Urinary bladder (tissue), 4 donors: ENCODE results near the gene NTHL1. TPM values are rescaled to one million over a fixed set of nuclear protein-coding genes. Genes with fewer than 3 reads are reported as not detected.

Experiments
- DNase-seq: peaks from one replicate; pipeline ENCODE4 v3.0.0-alpha.2; 2015; ENCODE audit errors: extremely low spot score
- H3K27ac ChIP-seq: one replicate; pipeline ENCODE4 v1.5.1; 2013; ENCODE audit warnings: low read depth, mild to moderate bottlenecking, moderate library complexity
- H3K36me3 ChIP-seq: one replicate; pipeline ENCODE4 v1.6.1; 2013; ENCODE audit warnings: mild to moderate bottlenecking, moderate library complexity; ENCODE audit not compliant: insufficient read depth
- H3K4me1 ChIP-seq: one replicate; pipeline ENCODE4 v1.6.1; 2013; ENCODE audit warnings: mild to moderate bottlenecking, moderate library complexity; ENCODE audit not compliant: insufficient read depth
- H3K4me3 ChIP-seq: one replicate; pipeline ENCODE4 v1.5.1; 2013; ENCODE audit warnings: low read depth, low read length
- WGBS: extraction: QIAGEN DNeasy Blood & Tissue Kit; methylation state at CpG from one replicate; pipeline ENCODE4 v1.1.7; 2013; 5-methylcytosine and 5-hydroxymethylcytosine counted together
- polyA plus RNA-seq: library from polyadenylated mRNA; stranded (reverse); fragments of 200-250 nt; gene quantifications from one replicate; pipeline ENCODE4 v1.2.3, GENCODE V29; 2013
- total RNA-seq: library from RNA; depleted of rRNA; stranded (reverse); fragments of >200 nt; gene quantifications from one replicate; pipeline ENCODE4 v1.2.3, GENCODE V29; 2014
- donor health status: healthy with polysubstance abuse.
- donor health status: healthy.

Gene NTHL1
- total and polyA plus RNA-seq, 2 donors: 13.7 to 28.5 TPM

GRCh38 chr16:2063861-2064260, 16.2 kb upstream of the NTHL1 start:
- Histone ChIP-seq H3K4me1 (no peaks in the 10 kb centered on the region), H3K4me3 (no peak overlapping the region), H3K27ac (no peak overlapping the region), H3K36me3 (peaks cover 9% of the 10 kb centered on the region)
- no peak for DNase-seq
- 93% methylated on average over 25 of the region's 25 CpGs for WGBS

- H3K36me3 ChIP-seq: peaks cover 9% of the 10 kb centered on the region
- no peak overlapping the region for H3K27ac ChIP-seq
- 94% methylated on average over 28 of the region's 28 CpGs for WGBS
- DNase-seq: no peak
- H3K4me3 ChIP-seq: no peak overlapping the region
- no peaks in the 10 kb centered on the region for H3K4me1 ChIP-seq
These were observed 15.2 kb upstream of the NTHL1 start for GRCh38 chr16:2062801-2063200.

GRCh38 chr16:2061526-2061925, 13.9 kb upstream of the NTHL1 start:
- 93% methylated on average over 13 of the region's 13 CpGs for WGBS

GRCh38 chr16:2061023-2061422, 13.4 kb upstream of the NTHL1 start:
- H3K27ac ChIP-seq: no peak overlapping the region
- H3K36me3 ChIP-seq: peaks cover 9% of the 10 kb centered on the region
- DNase-seq: no peak
- H3K4me3 ChIP-seq: no peak overlapping the region
- 95% methylated on average over 18 of the region's 18 CpGs for WGBS
- H3K4me1 ChIP-seq: no peaks in the 10 kb centered on the region

More at GRCh38 chr16:2061526-2061925, 13.9 kb upstream of the NTHL1 start:
- Histone ChIP-seq H3K4me1 (no peaks in the 10 kb centered on the region), H3K27ac (no peak overlapping the region), H3K4me3 (no peak overlapping the region), H3K36me3 (peaks cover 9% of the 10 kb centered on the region)
- no peak for DNase-seq

- Histone ChIP-seq H3K36me3 (peaks cover 9% of the 10 kb centered on the region), H3K4me3 (no peak overlapping the region), H3K4me1 (no peaks in the 10 kb centered on the region), H3K27ac (no peak overlapping the region)
- WGBS: 88% methylated on average over 17 of the region's 17 CpGs
- DNase-seq: no peak
These were observed 12.7 kb upstream of the NTHL1 start for GRCh38 chr16:2060346-2060745.

GRCh38 chr16:2058872-2059271, 11.2 kb upstream of the NTHL1 start:
- Histone ChIP-seq H3K36me3 (peaks cover 6% of the 10 kb centered on the region), H3K4me1 (no peaks in the 10 kb centered on the region), H3K27ac (no peak overlapping the region), H3K4me3 (no peak overlapping the region)
- no peak for DNase-seq
- 96% methylated on average over 10 of the region's 10 CpGs for WGBS

- peaks cover 5% of the 10 kb centered on the region for H3K36me3 ChIP-seq
- WGBS: 84% methylated on average over 13 of the region's 13 CpGs
- no peak overlapping the region for H3K27ac ChIP-seq
- H3K4me3 ChIP-seq: no peak overlapping the region
- no peaks in the 10 kb centered on the region for H3K4me1 ChIP-seq
- no peak for DNase-seq
These were observed 10.8 kb upstream of the NTHL1 start for GRCh38 chr16:2058420-2058819.

GRCh38 chr16:2057438-2057837, 9.8 kb upstream of the NTHL1 start:
- no peak overlapping the region for H3K4me3 ChIP-seq
- H3K36me3 ChIP-seq: peaks cover 5% of the 10 kb centered on the region
- no peaks in the 10 kb centered on the region for H3K4me1 ChIP-seq
- WGBS: 88% methylated on average over 10 of the region's 10 CpGs
- no peak overlapping the region for H3K27ac ChIP-seq
- DNase-seq: no peak

GRCh38 chr16:2056681-2057407, 9.2 kb upstream of the NTHL1 start:
- Histone ChIP-seq H3K4me3 (no peak overlapping the region), H3K27ac (no peak overlapping the region), H3K36me3 (peaks cover 5% of the 10 kb centered on the region), H3K4me1 (no peaks in the 10 kb centered on the region)
- no peak for DNase-seq
- 87% methylated on average over 19 of the region's 19 CpGs for WGBS

- H3K27ac ChIP-seq: no peak overlapping the region
- no peaks in the 10 kb centered on the region for H3K4me1 ChIP-seq
- no peak for DNase-seq
- H3K36me3 ChIP-seq: peaks cover 5% of the 10 kb centered on the region
- H3K4me3 ChIP-seq: no peak overlapping the region
- WGBS: 67% methylated on average over 15 of the region's 15 CpGs
These were observed 8.4 kb upstream of the NTHL1 start for GRCh38 chr16:2056077-2056476.

GRCh38 chr16:2054543-2055245, 7.1 kb upstream of the NTHL1 start:
- DNase-seq: no peak
- H3K4me1 ChIP-seq: no peaks in the 10 kb centered on the region
- H3K4me3 ChIP-seq: no peak overlapping the region
- peaks cover 2% of the 10 kb centered on the region for H3K36me3 ChIP-seq
- H3K27ac ChIP-seq: no peak overlapping the region
- 85% methylated on average over 29 of the region's 29 CpGs for WGBS

GRCh38 chr16:2053897-2054296, 6.3 kb upstream of the NTHL1 start:
- Histone ChIP-seq H3K27ac (no peak overlapping the region), H3K4me3 (no peak overlapping the region), H3K4me1 (no peaks in the 10 kb centered on the region), H3K36me3 (peaks cover 2% of the 10 kb centered on the region)
- no peak for DNase-seq
- WGBS: 96% methylated on average over 17 of the region's 17 CpGs

- Histone ChIP-seq H3K27ac (no peak overlapping the region), H3K4me1 (no peaks in the 10 kb centered on the region), H3K4me3 (no peak overlapping the region), H3K36me3 (peaks cover 2% of the 10 kb centered on the region)
- 94% methylated on average over 21 of the region's 21 CpGs for WGBS
- no peak for DNase-seq
These were observed 5.6 kb upstream of the NTHL1 start for GRCh38 chr16:2053211-2053610.

- no peak for DNase-seq
- peak overlapping the region; percentile 74 for H3K4me3 ChIP-seq
- no peak overlapping the region for H3K27ac ChIP-seq
- under 1% methylated on average over 30 of the region's 30 CpGs for WGBS
- no peaks in the 10 kb centered on the region for H3K4me1 ChIP-seq
- no peaks in the 10 kb centered on the region for H3K36me3 ChIP-seq
These were observed 496 bp upstream of the NTHL1 start for GRCh38 chr16:2048116-2048543.
